Thymus (tissue), 11 donors: ENCODE results near the gene LUZP1. TPM values are rescaled to one million over a fixed set of nuclear protein-coding genes. Genes with fewer than 3 reads are reported as not detected.

Experiments
- DNase-seq, 9 donors: peaks; one replicate each; pipeline ENCODE4 v3.0.0-alpha.2; 2013; ENCODE audit warnings: low spot score in 9 of 9, low read depth in 6 of 9, missing footprints in 1 of 9
- H3K27ac ChIP-seq, 2 donors: one replicate each; pipeline ENCODE4 v1.5.1; 2013; ENCODE audit warnings: control low read depth in 1 of 2, low read depth in 1 of 2, low read length in 1 of 2, mild to moderate bottlenecking in 1 of 2, moderate library complexity in 1 of 2
- H3K27me3 ChIP-seq, 2 donors: one replicate each; pipeline ENCODE4 v1.5.1; 2013; ENCODE audit warnings: low read length in 1 of 2; ENCODE audit not compliant: control insufficient read depth in 2 of 2, insufficient read depth in 1 of 2
- H3K36me3 ChIP-seq, 2 donors: one replicate each; pipeline ENCODE4 v1.5.1; 2013; ENCODE audit warnings: low read length in 1 of 2, mild to moderate bottlenecking in 1 of 2, moderate library complexity in 1 of 2; ENCODE audit not compliant: control insufficient read depth in 2 of 2, insufficient read depth in 2 of 2
- H3K4me1 ChIP-seq, 2 donors: one replicate each; pipeline ENCODE4 v1.5.1; 2013; ENCODE audit warnings: low read length in 2 of 2; ENCODE audit not compliant: control insufficient read depth in 2 of 2, insufficient read depth in 2 of 2
- H3K4me3 ChIP-seq, 2 donors: one replicate each; pipeline ENCODE4 v1.5.1; 2013; ENCODE audit warnings: low read length in 2 of 2, control low read depth in 1 of 2, mild to moderate bottlenecking in 1 of 2
- H3K9me3 ChIP-seq, 2 donors: one replicate each; pipeline ENCODE4 v1.5.1; 2013; ENCODE audit warnings: low read length in 1 of 2, mild to moderate bottlenecking in 1 of 2; ENCODE audit not compliant: control insufficient read depth in 2 of 2, insufficient read depth in 1 of 2
- WGBS: extraction: QIAGEN DNeasy Blood & Tissue Kit; methylation state at CpG from one replicate; pipeline ENCODE4 v1.1.7; 2013; 5-methylcytosine and 5-hydroxymethylcytosine counted together
- polyA plus RNA-seq: library from polyadenylated mRNA; stranded (reverse); fragments of 200-250 nt; gene quantifications from one replicate; pipeline ENCODE4 v1.2.3, GENCODE V29; 2013
- total RNA-seq: library from RNA; stranded (reverse); fragments of 120-200 nt; gene quantifications from one replicate; pipeline ENCODE4 v1.2.4, GENCODE V29; 2013
- donor health status: healthy.

Gene LUZP1
- total and polyA plus RNA-seq, 2 donors, result 5.5 to 9.3 TPM

DNA sequence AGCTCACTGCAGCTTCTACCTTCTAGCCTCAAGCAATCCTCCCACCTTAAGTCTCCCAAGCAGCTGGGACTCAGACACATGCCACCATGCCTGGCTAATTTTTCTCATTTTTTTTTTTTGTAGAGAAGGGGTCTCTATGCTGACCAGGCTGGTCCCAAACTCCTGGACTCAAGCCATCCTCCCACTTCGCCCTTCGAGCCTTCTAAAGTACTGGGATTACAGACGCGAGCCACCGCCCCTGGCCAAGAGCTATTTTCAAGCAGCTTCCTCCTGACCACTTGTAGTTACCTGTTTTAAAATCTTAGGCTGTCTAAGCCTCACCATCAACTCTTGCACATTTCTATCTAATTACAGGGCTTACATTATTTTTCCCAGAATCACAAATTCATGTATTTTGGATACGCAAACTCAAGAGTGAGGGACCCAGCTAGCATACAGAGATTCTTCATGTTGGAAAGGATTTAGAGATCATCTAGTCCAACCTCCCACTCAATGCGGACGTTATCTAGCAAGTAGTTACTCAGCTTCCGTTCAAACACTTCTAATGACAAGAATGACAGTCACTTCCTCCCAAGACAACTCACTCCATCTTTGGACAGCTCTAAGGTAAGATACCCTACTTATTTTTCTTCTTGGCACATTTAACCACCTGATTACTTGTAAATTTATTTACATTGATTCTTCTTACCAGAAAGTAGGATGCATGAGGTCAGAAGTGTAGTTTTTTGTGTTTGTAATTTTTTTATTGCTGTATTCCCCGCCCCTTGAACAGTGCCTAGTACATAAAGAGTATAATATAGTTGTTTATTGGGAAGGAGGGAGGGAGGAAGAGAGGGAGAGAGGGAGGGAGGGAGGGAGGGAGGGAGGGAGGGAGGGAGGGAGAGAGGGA, 65.4 kb downstream of the LUZP1 start:
- peak in 3 of 9 donors; percentile 11 to 53 (median 31) for DNase-seq
- no peaks in the 10 kb centered on the region for H3K9me3 ChIP-seq
- no peaks in the 10 kb centered on the region for H3K27me3 ChIP-seq
- H3K4me3 ChIP-seq, result no peak overlapping the region
- 77% methylated on average over 10 of the region's 10 CpGs for WGBS
- peaks cover 7 to 11% of the 10 kb centered on the region in 2 donors for H3K36me3 ChIP-seq
- H3K27ac ChIP-seq, result peak overlapping the region in 1 of 2 donors; percentile 3
- H3K4me1 ChIP-seq, result peaks cover 0 to 6% of the 10 kb centered on the region in 2 donors

DNA sequence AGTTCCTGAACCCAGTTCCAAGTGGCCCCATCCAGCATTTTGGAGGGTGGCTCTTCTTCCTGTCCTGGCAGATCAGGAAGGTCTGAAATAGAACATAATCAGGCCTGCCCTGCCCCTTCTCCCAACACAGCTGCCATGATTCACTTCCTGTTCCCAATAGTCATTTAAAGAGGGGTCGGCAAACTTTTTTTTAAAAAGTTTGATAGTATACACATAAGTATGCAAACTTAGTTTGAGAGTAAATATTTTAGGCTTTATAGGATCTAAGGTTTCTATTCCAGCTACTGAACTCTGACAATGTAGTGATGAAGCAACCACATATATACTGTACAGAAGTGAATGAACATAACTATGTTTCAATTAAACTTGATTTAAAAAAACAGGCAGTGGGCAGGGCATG, 66.4 kb downstream of the LUZP1 start:
- Histone ChIP-seq H3K4me3 (no peak overlapping the region), H3K36me3 (peaks cover 3 to 7% of the 10 kb centered on the region in 2 donors), H3K4me1 (peaks cover 0 to 6% of the 10 kb centered on the region in 2 donors), H3K27ac (no peak overlapping the region), H3K27me3 (no peaks in the 10 kb centered on the region), H3K9me3 (no peaks in the 10 kb centered on the region)
- WGBS, result 69% methylated on average over 1 of the region's 1 CpG
- DNase-seq, result no peak

DNA sequence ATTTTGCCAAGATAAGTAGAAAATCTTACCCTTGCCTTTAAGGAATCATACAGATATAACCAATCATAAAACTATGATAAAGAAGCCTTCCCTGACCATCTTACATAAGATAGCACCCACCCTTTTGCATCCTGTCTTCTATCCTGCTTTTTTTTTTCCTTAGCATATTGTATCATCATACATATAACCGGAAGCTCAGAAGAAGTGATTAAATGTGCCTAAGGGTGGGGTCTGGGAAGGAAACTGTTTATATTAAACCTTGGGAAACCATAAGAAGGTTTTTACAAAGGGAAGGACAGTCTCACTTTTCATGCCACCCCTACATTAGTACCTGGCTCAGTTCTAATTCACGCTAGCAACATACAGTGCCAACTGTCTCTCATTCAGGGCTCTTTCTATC, 66.8 kb downstream of the LUZP1 start:
- no peak overlapping the region for H3K27ac ChIP-seq
- no peaks in the 10 kb centered on the region for H3K9me3 ChIP-seq
- WGBS, result 96% methylated on average over 2 of the region's 2 CpGs
- DNase-seq, result no peak
- H3K4me3 ChIP-seq, result no peak overlapping the region
- no peaks in the 10 kb centered on the region for H3K27me3 ChIP-seq
- peaks cover 2 to 6% of the 10 kb centered on the region in 2 donors for H3K36me3 ChIP-seq
- H3K4me1 ChIP-seq, result peaks cover 0 to 6% of the 10 kb centered on the region in 2 donors

DNA sequence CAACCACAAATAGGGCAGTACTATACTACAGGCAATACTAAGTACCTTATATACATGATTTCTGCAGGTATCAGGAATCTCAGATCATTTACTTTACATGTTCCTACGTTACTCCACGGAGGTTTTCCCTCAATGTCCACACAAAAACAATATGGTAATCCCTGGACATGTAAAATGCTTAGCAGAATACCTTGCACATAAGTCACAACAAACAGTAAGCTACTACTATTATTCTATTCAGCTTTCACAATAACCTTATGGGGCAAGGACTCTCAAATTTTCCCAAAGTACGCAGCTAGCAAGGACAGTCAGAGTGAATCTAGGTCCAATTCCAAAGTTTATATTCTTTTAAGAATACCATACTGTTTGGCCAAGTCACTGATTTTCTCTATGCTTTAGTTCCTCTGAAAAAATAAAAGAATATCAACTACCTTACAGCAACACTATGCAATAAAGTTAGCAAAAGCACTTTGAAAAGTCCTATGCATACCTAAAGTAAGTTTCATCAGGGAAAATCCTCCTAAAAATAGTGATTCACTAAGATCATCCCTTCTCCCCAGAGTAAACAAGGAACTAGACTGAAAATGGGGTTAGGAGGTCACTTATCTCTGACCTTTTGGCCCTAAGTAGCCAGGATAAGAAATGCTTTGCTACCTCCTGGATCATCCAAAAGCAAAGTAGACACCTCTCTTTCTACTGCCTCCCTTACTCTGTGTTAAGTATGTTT, 67.4 kb downstream of the LUZP1 start:
- over 99% methylated on average over 3 of the region's 3 CpGs for WGBS
- Histone ChIP-seq H3K4me3 (no peak overlapping the region), H3K27me3 (no peaks in the 10 kb centered on the region), H3K9me3 (no peaks in the 10 kb centered on the region), H3K36me3 (no peaks in the 10 kb centered on the region), H3K27ac (no peak overlapping the region), H3K4me1 (peaks cover 0 to 6% of the 10 kb centered on the region in 2 donors)
- DNase-seq, result no peak

DNA sequence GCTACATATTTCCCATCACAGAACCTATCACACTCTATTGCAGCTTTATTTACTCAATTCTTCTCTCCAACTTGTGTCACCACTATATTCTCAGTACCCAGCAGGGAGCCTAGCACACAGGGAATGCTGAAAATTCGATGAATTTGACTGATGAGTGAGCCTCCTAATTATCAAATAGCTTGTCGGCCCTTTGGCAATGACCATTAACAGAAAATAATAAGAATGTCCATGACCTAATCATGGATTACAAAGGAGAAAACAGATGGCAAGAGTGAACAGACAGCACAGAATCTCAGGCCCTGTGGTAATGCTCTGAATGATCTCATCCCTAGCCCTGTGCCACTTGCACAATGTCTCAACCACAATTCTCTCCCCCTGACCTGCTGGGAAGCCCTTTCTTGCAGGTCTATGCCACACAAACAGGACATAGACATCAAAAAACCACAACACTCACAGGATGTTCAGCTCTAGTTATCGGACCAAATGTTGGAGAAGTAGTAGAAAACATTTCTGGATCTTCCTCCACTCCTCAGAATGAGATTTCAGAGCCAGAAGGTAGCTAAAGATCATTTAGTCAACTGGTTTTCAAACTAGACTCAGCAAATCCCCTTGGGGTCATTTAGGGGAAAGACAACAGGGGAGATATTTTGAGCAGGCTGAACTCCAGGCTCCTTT, 68.4 kb downstream of the LUZP1 start:
- H3K4me1 ChIP-seq, result peaks cover 0 to 6% of the 10 kb centered on the region in 2 donors
- no peak for DNase-seq

DNA sequence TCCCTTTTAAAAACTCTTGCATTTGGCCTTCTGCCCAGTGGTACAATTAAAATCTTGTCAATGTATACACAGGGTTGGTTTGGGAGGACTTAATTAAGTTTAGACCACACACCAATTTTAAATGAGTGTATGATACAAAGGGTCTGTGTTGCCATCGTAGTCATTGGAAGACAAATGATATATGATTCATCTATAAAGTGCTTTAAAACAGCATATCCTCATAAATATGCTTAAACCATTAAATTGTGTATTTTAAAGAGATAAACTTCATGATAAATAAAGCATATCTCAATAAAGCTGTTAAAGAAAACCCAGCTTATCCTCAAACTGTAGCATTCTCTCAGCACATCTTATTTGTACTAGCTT, 69.5 kb downstream of the LUZP1 start:
- H3K27ac ChIP-seq, result no peak overlapping the region
- no peaks in the 10 kb centered on the region for H3K9me3 ChIP-seq
- peaks cover 2 to 3% of the 10 kb centered on the region in 2 donors for H3K36me3 ChIP-seq
- peaks cover 0 to 6% of the 10 kb centered on the region in 2 donors for H3K4me1 ChIP-seq
- H3K4me3 ChIP-seq, result no peak overlapping the region
- H3K27me3 ChIP-seq, result no peaks in the 10 kb centered on the region
- DNase-seq, result no peak
- 99% methylated on average over 1 of the region's 1 CpG for WGBS

More for the DNA sequence above, 68.4 kb downstream of the LUZP1 start:
- Histone ChIP-seq H3K27ac (no peak overlapping the region), H3K27me3 (no peaks in the 10 kb centered on the region), H3K36me3 (no peaks in the 10 kb centered on the region), H3K4me3 (no peak overlapping the region), H3K9me3 (no peaks in the 10 kb centered on the region)
- WGBS, result 68% methylated on average over 3 of the region's 3 CpGs

DNA sequence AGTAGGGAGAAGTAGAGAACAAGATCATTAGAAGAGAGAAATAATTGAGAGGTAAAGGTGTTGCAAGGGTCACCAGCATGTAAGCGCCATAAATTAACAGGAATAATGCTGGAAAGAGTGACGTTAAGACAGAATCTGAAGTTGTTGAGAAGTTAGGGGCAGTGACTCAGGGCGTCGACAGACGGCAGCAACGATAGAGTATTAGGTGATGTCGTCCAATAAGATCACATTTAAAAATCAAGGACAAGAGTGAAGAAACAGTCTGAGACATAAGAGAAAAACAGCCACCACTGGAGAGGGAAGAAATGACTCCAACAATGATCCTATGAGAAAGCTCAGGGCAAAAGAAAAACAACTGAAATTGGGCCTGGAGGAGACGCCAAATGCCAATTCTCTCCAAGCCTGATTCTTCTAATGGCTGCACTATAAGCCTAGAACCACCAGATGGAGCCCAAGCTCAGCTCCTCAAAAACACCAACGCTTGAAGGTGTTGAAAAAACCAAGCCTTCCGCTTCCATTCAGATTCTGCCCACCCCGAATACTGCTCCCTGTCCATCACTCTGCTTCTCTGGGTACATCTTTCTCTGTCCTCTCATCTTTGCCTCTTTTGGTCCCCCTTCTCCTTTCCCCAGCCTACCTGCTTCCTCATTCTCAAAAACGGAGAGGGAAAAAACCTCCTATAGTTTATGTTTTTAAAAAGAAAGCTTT, 70.0 kb downstream of the LUZP1 start:
- peaks cover 0 to 4% of the 10 kb centered on the region in 2 donors for H3K4me1 ChIP-seq
- H3K27ac ChIP-seq, result no peak overlapping the region
- no peak overlapping the region for H3K4me3 ChIP-seq
- H3K9me3 ChIP-seq, result no peaks in the 10 kb centered on the region
- peak; percentile 14 to 80 (median 60) for DNase-seq
- H3K36me3 ChIP-seq, result peaks cover 7 to 8% of the 10 kb centered on the region in 2 donors
- 74% methylated on average over 12 of the region's 12 CpGs for WGBS
- H3K27me3 ChIP-seq, result no peaks in the 10 kb centered on the region

DNA sequence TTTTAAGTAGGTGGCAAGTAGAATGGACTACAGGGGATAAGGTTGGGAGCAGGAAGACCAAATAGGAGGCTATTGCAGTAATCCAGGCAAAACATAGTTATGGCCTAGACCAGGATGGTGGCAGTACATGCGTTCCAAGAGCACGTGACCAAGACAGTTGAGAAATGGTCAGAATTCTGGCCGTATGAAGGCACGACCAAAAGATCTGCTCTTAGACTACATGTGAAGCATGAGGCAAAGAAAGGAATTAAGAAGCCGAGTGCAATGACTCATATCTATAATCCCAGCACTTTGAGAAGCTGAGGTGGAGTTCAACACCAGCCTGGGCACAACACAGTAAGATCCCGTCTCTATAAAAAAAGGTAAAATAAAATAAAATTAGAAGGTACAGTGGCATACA, 71.3 kb downstream of the LUZP1 start:
- WGBS, result 98% methylated on average over 6 of the region's 6 CpGs
- H3K36me3 ChIP-seq, result peaks cover 16 to 21% of the 10 kb centered on the region in 2 donors
- no peak overlapping the region for H3K4me3 ChIP-seq
- no peaks in the 10 kb centered on the region for H3K9me3 ChIP-seq
- no peak for DNase-seq
- H3K27ac ChIP-seq, result no peak overlapping the region
- H3K27me3 ChIP-seq, result no peaks in the 10 kb centered on the region
- peaks cover 0 to 4% of the 10 kb centered on the region in 2 donors for H3K4me1 ChIP-seq
